Neuron (in vitro differentiated cells): ENCODE data around the gene DLGAP1.

ENCODE experiments used
- H2AFZ ChIP-seq: one replicate; pipeline ENCODE4 v1.6.1; 2013; ENCODE audit warnings: low read depth, mild to moderate bottlenecking, inconsistent platforms, low read length, moderate library complexity
- H3K27me3 ChIP-seq: one replicate; pipeline ENCODE4 v1.6.1; 2013; ENCODE audit warnings: low read length; ENCODE audit not compliant: insufficient read depth
- H3K36me3 ChIP-seq: one replicate; pipeline ENCODE4 v1.6.1; 2013; ENCODE audit warnings: low read length; ENCODE audit not compliant: insufficient read depth
- H3K4me1 ChIP-seq: one replicate; pipeline ENCODE4 v1.6.1; 2013; ENCODE audit warnings: low read length; ENCODE audit not compliant: insufficient read depth
- H3K4me3 ChIP-seq: 2 replicates; pipeline ENCODE4 v1.5.1; 2013; ENCODE audit warnings: mild to moderate bottlenecking, low read length, moderate library complexity
- H3K9me3 ChIP-seq: one replicate; pipeline ENCODE4 v1.6.1; 2013; ENCODE audit warnings: low read length

DLGAP1 gene

GRCh38 chr18:4204438-4204720 is 250.7 kb downstream of the DLGAP1 start:
- Histone ChIP-seq H3K9me3 (no peaks in the 10 kb centered on the region), H2AFZ (no peak overlapping the region), H3K36me3 (no peaks in the 10 kb centered on the region), H3K4me1 (peaks cover 2% of the 10 kb centered on the region), H3K27me3 (no peaks in the 10 kb centered on the region), H3K4me3 (no peak overlapping the region)

GRCh38 chr18:4203568-4204437 is 251.3 kb downstream of the DLGAP1 start:
- Histone ChIP-seq H3K4me1 (peaks cover 2% of the 10 kb centered on the region), H3K27me3 (no peaks in the 10 kb centered on the region), H2AFZ (no peak overlapping the region), H3K4me3 (no peak overlapping the region), H3K36me3 (no peaks in the 10 kb centered on the region), H3K9me3 (no peaks in the 10 kb centered on the region)

- peaks cover 5% of the 10 kb centered on the region for H3K4me1 ChIP-seq
- H3K27me3 ChIP-seq, result no peaks in the 10 kb centered on the region
- H3K4me3 ChIP-seq, result no peak overlapping the region
- H2AFZ ChIP-seq, result no peak overlapping the region
- H3K36me3 ChIP-seq, result no peaks in the 10 kb centered on the region
- H3K9me3 ChIP-seq, result no peaks in the 10 kb centered on the region
Measured at GRCh38 chr18:4200399-4200798, 254.7 kb downstream of the DLGAP1 start.

- no peak overlapping the region for H3K4me3 ChIP-seq
- no peaks in the 10 kb centered on the region for H3K9me3 ChIP-seq
- no peaks in the 10 kb centered on the region for H3K27me3 ChIP-seq
- no peak overlapping the region for H2AFZ ChIP-seq
- H3K4me1 ChIP-seq, result peaks cover 5% of the 10 kb centered on the region
- no peaks in the 10 kb centered on the region for H3K36me3 ChIP-seq
Measured at GRCh38 chr18:4198956-4199355, 256.2 kb downstream of the DLGAP1 start.

GRCh38 chr18:4196351-4196750 is 258.8 kb downstream of the DLGAP1 start:
- no peaks in the 10 kb centered on the region for H3K36me3 ChIP-seq
- H3K27me3 ChIP-seq, result no peaks in the 10 kb centered on the region
- no peaks in the 10 kb centered on the region for H3K9me3 ChIP-seq
- peaks cover 3% of the 10 kb centered on the region for H3K4me1 ChIP-seq
- no peak overlapping the region for H2AFZ ChIP-seq
- H3K4me3 ChIP-seq, result no peak overlapping the region

GRCh38 chr18:4193086-4193485 is 262.0 kb downstream of the DLGAP1 start:
- H2AFZ ChIP-seq, result no peak overlapping the region
- H3K9me3 ChIP-seq, result no peaks in the 10 kb centered on the region
- H3K4me3 ChIP-seq, result no peak overlapping the region
- no peaks in the 10 kb centered on the region for H3K27me3 ChIP-seq
- peaks cover 3% of the 10 kb centered on the region for H3K4me1 ChIP-seq
- no peaks in the 10 kb centered on the region for H3K36me3 ChIP-seq

- Histone ChIP-seq H3K4me3 (no peak overlapping the region), H3K9me3 (no peaks in the 10 kb centered on the region)
Measured at GRCh38 chr18:4181882-4182568, 273.1 kb downstream of the DLGAP1 start.

GRCh38 chr18:4181086-4181485 is 274.0 kb downstream of the DLGAP1 start:
- Histone ChIP-seq H3K27me3 (no peaks in the 10 kb centered on the region), H2AFZ (no peak overlapping the region)

More at GRCh38 chr18:4181882-4182568, 273.1 kb downstream of the DLGAP1 start:
- Histone ChIP-seq H3K27me3 (no peaks in the 10 kb centered on the region), H3K4me1 (no peaks in the 10 kb centered on the region), H2AFZ (no peak overlapping the region), H3K36me3 (no peaks in the 10 kb centered on the region)

GRCh38 chr18:4172196-4173100 is 282.7 kb downstream of the DLGAP1 start:
- H3K4me3 ChIP-seq, result no peak overlapping the region
- no peak overlapping the region for H2AFZ ChIP-seq
- no peaks in the 10 kb centered on the region for H3K27me3 ChIP-seq
- H3K4me1 ChIP-seq, result peaks cover 5% of the 10 kb centered on the region
- H3K9me3 ChIP-seq, result no peaks in the 10 kb centered on the region
- H3K36me3 ChIP-seq, result no peaks in the 10 kb centered on the region

More at GRCh38 chr18:4181086-4181485, 274.0 kb downstream of the DLGAP1 start:
- H3K36me3 ChIP-seq, result no peaks in the 10 kb centered on the region
- no peaks in the 10 kb centered on the region for H3K9me3 ChIP-seq
- no peak overlapping the region for H3K4me3 ChIP-seq
- no peaks in the 10 kb centered on the region for H3K4me1 ChIP-seq

GRCh38 chr18:4157352-4157751 is 297.8 kb downstream of the DLGAP1 start:
- Histone ChIP-seq H3K27me3 (no peaks in the 10 kb centered on the region), H3K9me3 (no peaks in the 10 kb centered on the region), H3K36me3 (no peaks in the 10 kb centered on the region), H3K4me1 (no peaks in the 10 kb centered on the region), H3K4me3 (no peak overlapping the region), H2AFZ (no peak overlapping the region)

GRCh38 chr18:4146797-4147196 is 308.3 kb downstream of the DLGAP1 start:
- Histone ChIP-seq H3K4me1 (no peaks in the 10 kb centered on the region), H2AFZ (no peak overlapping the region), H3K36me3 (no peaks in the 10 kb centered on the region), H3K27me3 (no peaks in the 10 kb centered on the region), H3K9me3 (no peaks in the 10 kb centered on the region), H3K4me3 (no peak overlapping the region)

- no peak overlapping the region for H2AFZ ChIP-seq
- no peaks in the 10 kb centered on the region for H3K4me1 ChIP-seq
- no peaks in the 10 kb centered on the region for H3K27me3 ChIP-seq
- no peak overlapping the region for H3K4me3 ChIP-seq
- H3K36me3 ChIP-seq, result no peaks in the 10 kb centered on the region
- H3K9me3 ChIP-seq, result no peaks in the 10 kb centered on the region
Measured at GRCh38 chr18:4144201-4144600, 310.9 kb downstream of the DLGAP1 start.

- Histone ChIP-seq H3K4me1 (no peaks in the 10 kb centered on the region), H2AFZ (no peak overlapping the region), H3K4me3 (no peak overlapping the region), H3K36me3 (no peaks in the 10 kb centered on the region), H3K9me3 (no peaks in the 10 kb centered on the region), H3K27me3 (no peaks in the 10 kb centered on the region)
Measured at GRCh38 chr18:4143585-4143984, 311.5 kb downstream of the DLGAP1 start.
